ENCODE measurements around the gene CKAP5. TPM values are rescaled to one million over a fixed set of nuclear protein-coding genes. Genes with fewer than 3 reads are reported as not detected.

Gene CKAP5
- total RNA-seq, 2 experiments from 2014 or later, result 23.2 to 26.9 TPM

DNA sequence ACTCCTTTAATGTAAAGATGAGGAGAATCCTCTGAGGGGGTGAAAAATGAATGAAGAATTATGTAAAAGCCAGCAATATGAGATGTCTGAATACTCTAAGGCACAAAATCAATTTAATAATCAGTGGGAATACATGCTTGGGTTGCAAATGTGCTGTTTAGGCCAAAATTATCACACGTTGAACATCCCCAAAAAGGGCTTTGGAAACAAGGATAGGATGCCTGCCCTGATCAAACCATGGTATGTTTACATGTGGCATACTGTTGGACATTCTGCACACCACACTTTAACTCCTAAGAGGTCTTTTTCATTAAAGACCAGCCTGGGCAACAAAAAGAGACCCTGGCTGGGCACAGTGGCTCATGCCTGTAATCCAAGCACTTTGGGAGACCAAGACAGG, 100.8 kb downstream of the CKAP5 start:
- intact Hi-C loops (cut with DNase I, micrococcal nuclease), result no loop called here
- no peak overlapping the region for H3K4me3 Mint-ChIP-seq
- H3K27me3 ChIP-seq (ENCODE audit: control insufficient read depth in 1 of 2, insufficient read depth in 2 of 2, low read length in 2 of 2), result no peaks in the 10 kb centered on the region
- no peaks in the 10 kb centered on the region for H3K27me3 Mint-ChIP-seq
- peaks cover 81% of the 10 kb centered on the region for H3K36me3 Mint-ChIP-seq (ENCODE audit: low read depth)
- H3K4me1 ChIP-seq (ENCODE audit: insufficient read depth, low read length), result no peaks in the 10 kb centered on the region
- H3K9me3 Mint-ChIP-seq, result no peaks in the 10 kb centered on the region
- H3K27ac Mint-ChIP-seq, result no peak overlapping the region
- H3K4me3 ChIP-seq (ENCODE audit: low read length), result no peak overlapping the region
- ChIA-PET POLR2A (no interaction called here), CTCF (no interaction called here)
- no peak overlapping the region for H3K27ac ChIP-seq (ENCODE audit: low read depth in 1 of 2, low read length in 2 of 2)
- TF ChIP-seq CTCF (IDR thresholded peaks at IDR 0.05), result no peak
- DNase-seq, result no peak
- H3K9me3 ChIP-seq (ENCODE audit: control insufficient read depth in 1 of 2, insufficient read depth in 1 of 2, low read length in 2 of 2), result no peaks in the 10 kb centered on the region
- ATAC-seq (ENCODE audit: poor library complexity), result no peak
- H3K36me3 ChIP-seq (ENCODE audit: insufficient read depth, low read length), result peaks cover 61% of the 10 kb centered on the region
- no peaks in the 10 kb centered on the region for H3K4me1 Mint-ChIP-seq (ENCODE audit: low read depth)

- H3K4me3 ChIP-seq (ENCODE audit: low read length), result no peak overlapping the region
- no peak for DNase-seq
- H3K9me3 Mint-ChIP-seq, result no peaks in the 10 kb centered on the region
- no peaks in the 10 kb centered on the region for H3K27me3 Mint-ChIP-seq
- ChIA-PET POLR2A (no interaction called here), CTCF (no interaction called here)
- no peak for ATAC-seq (ENCODE audit: poor library complexity)
- H3K4me1 ChIP-seq (ENCODE audit: insufficient read depth, low read length), result no peaks in the 10 kb centered on the region
- H3K27ac Mint-ChIP-seq, result no peak overlapping the region
- TF ChIP-seq CTCF (IDR thresholded peaks at IDR 0.05), result no peak
- no peaks in the 10 kb centered on the region for H3K4me1 Mint-ChIP-seq (ENCODE audit: low read depth)
- no peak overlapping the region for H3K27ac ChIP-seq (ENCODE audit: low read depth in 1 of 2, low read length in 2 of 2)
- peaks cover 56% of the 10 kb centered on the region for H3K36me3 ChIP-seq (ENCODE audit: insufficient read depth, low read length)
- H3K9me3 ChIP-seq (ENCODE audit: control insufficient read depth in 1 of 2, insufficient read depth in 1 of 2, low read length in 2 of 2), result no peaks in the 10 kb centered on the region
- no peak overlapping the region for H3K4me3 Mint-ChIP-seq
- H3K27me3 ChIP-seq (ENCODE audit: control insufficient read depth in 1 of 2, insufficient read depth in 2 of 2, low read length in 2 of 2), result no peaks in the 10 kb centered on the region
- H3K36me3 Mint-ChIP-seq (ENCODE audit: low read depth), result peaks cover 68% of the 10 kb centered on the region
- intact Hi-C loops (cut with DNase I, micrococcal nuclease), result no loop called here
These were observed 102.3 kb downstream of the CKAP5 start for GRCh38 chr11:46743693-46744339.

GRCh38 chr11:46743043-46743442, 103.0 kb downstream of the CKAP5 start:
- DNase-seq, result no peak
- Mint-ChIP-seq H3K4me1 (ENCODE audit: low read depth) (no peaks in the 10 kb centered on the region), H3K4me3 (no peak overlapping the region), H3K27ac (no peak overlapping the region), H3K27me3 (no peaks in the 10 kb centered on the region), H3K9me3 (no peaks in the 10 kb centered on the region), H3K36me3 (ENCODE audit: low read depth) (peaks cover 64% of the 10 kb centered on the region)
- no peak overlapping the region for H3K4me3 ChIP-seq (ENCODE audit: low read length)
- H3K9me3 ChIP-seq (ENCODE audit: control insufficient read depth in 1 of 2, insufficient read depth in 1 of 2, low read length in 2 of 2), result no peaks in the 10 kb centered on the region
- H3K36me3 ChIP-seq (ENCODE audit: insufficient read depth, low read length), result peaks cover 53% of the 10 kb centered on the region
- TF ChIP-seq CTCF (IDR thresholded peaks at IDR 0.05), result no peak
- H3K4me1 ChIP-seq (ENCODE audit: insufficient read depth, low read length), result no peaks in the 10 kb centered on the region
- ATAC-seq (ENCODE audit: poor library complexity), result no peak
- POLR2A ChIA-PET, result no interaction called here
- H3K27me3 ChIP-seq (ENCODE audit: control insufficient read depth in 1 of 2, insufficient read depth in 2 of 2, low read length in 2 of 2), result no peaks in the 10 kb centered on the region
- no peak overlapping the region for H3K27ac ChIP-seq (ENCODE audit: low read depth in 1 of 2, low read length in 2 of 2)
- intact Hi-C loops (cut with DNase I, micrococcal nuclease), result no loop called here
- CTCF ChIA-PET, result no interaction called here

All from CD4-positive, alpha-beta T cell (primary cell).